Right renal cortex interstitium (tissue), 3 donors: ENCODE results near the gene STKLD1. TPM values are rescaled to one million over a fixed set of nuclear protein-coding genes. Genes with fewer than 3 reads are reported as not detected.
"Not testable (repeated sequence)": the region's sequence is repeated elsewhere in the genome, so short reads cannot be mapped to it uniquely, and the experiment has no call there.

Experiments
- DNase-seq, 3 donors: peaks; one replicate each; pipeline ENCODE4 v3.0.0-alpha.2; 2013; ENCODE audit warnings: low read depth in 3 of 3, low spot score in 2 of 3
- polyA plus RNA-seq, 3 donors: library from polyadenylated mRNA; unstranded; fragments of 120-200 nt; gene quantifications; one replicate each; pipeline ENCODE4 v1.2.1, GENCODE V29; 2013; ENCODE audit not compliant: insufficient read length in 3 of 3

Gene STKLD1
- polyA plus RNA-seq, result 1 to 10 TPM; 2.2 to 3.6 (median 3.4) TPM

- peak; percentile 70 to 90 (median 86) for DNase-seq
Measured at GRCh38 chr9:133375724-133376654, at the start of gene STKLD1, which contains the start of gene SURF4. STKLD1 (plus strand) TSS chr9:133376366; CDS start chr9:133376474, 108 bp downstream. SURF4 (minus strand) TSS chr9:133376060; CDS start chr9:133375969, 91 bp downstream.

GRCh38 chr9:133327021-133327420, 49.1 kb upstream of the STKLD1 start:
- not testable (repeated sequence) for DNase-seq

- no peak for DNase-seq
Measured at GRCh38 chr9:133327834-133328484, 48.2 kb upstream of the STKLD1 start.

- DNase-seq, result not testable (repeated sequence)
Measured at GRCh38 chr9:133329306-133330156, 46.6 kb upstream of the STKLD1 start.

GRCh38 chr9:133331221-133331620, 44.9 kb upstream of the STKLD1 start:
- no peak for DNase-seq

- DNase-seq, result no peak
Measured at GRCh38 chr9:133331641-133332380, 44.4 kb upstream of the STKLD1 start.

- DNase-seq, result no peak
Measured at GRCh38 chr9:133332381-133332730, 43.8 kb upstream of the STKLD1 start.

GRCh38 chr9:133333011-133333410, 43.2 kb upstream of the STKLD1 start:
- DNase-seq, result no peak

GRCh38 chr9:133333566-133333965, 42.6 kb upstream of the STKLD1 start:
- DNase-seq, result no peak

- DNase-seq, result no peak
Measured at GRCh38 chr9:133334161-133334560, 42.0 kb upstream of the STKLD1 start.

- not testable (repeated sequence) for DNase-seq
Measured at GRCh38 chr9:133334888-133335287, 41.3 kb upstream of the STKLD1 start.

GRCh38 chr9:133335924-133336811, 40.0 kb upstream of the STKLD1 start, which contains the start of gene SURF6:
SURF6 (minus strand) TSS chr9:133336188; CDS start chr9:133336132, 56 bp downstream.
- peak in 2 of 3 donors; percentile 69 to 83 for DNase-seq

GRCh38 chr9:133339641-133340040, 36.5 kb upstream of the STKLD1 start:
- DNase-seq, result no peak

GRCh38 chr9:133340256-133340655, 35.9 kb upstream of the STKLD1 start:
- no peak for DNase-seq

GRCh38 chr9:133340916-133341315, 35.2 kb upstream of the STKLD1 start:
- no peak for DNase-seq

GRCh38 chr9:133341369-133342068, 34.6 kb upstream of the STKLD1 start:
- DNase-seq, result no peak

GRCh38 chr9:133342069-133342406, 34.1 kb upstream of the STKLD1 start:
- DNase-seq, result no peak

GRCh38 chr9:133342570-133342969, 33.6 kb upstream of the STKLD1 start:
- DNase-seq, result no peak
